ENCODE results near the gene DDX10. TPM values are rescaled to one million over a fixed set of nuclear protein-coding genes. Genes with fewer than 3 reads are reported as not detected.

Gene DDX10
- total RNA-seq, 4 donors from 2014 or later: 17.0 to 39.0 (median 34.3) TPM

GRCh38 chr11:108751444-108751843 is 86.6 kb downstream of the DDX10 start:
- H3K27me3 ChIP-seq: no peaks in the 10 kb centered on the region
- H3K4me3 ChIP-seq (replicated peaks in 1 of 3): no peak overlapping the region
- intact Hi-C loops (cut with DNase I): no loop called here
- no peak for DNase-seq
- H3K9me3 ChIP-seq: no peaks in the 10 kb centered on the region
- H3K36me3 ChIP-seq: no peaks in the 10 kb centered on the region
- H3K27ac ChIP-seq: no peak overlapping the region
- no peaks in the 10 kb centered on the region for H3K4me1 ChIP-seq
- 81 to 93% methylated on average over 4 of the region's 4 CpGs for WGBS, 2 donors
- no peak for TF ChIP-seq POLR2A (IDR thresholded peaks at IDR 0.05)
- no peak for TF ChIP-seq CTCF (IDR thresholded peaks at IDR 0.05)

DNA sequence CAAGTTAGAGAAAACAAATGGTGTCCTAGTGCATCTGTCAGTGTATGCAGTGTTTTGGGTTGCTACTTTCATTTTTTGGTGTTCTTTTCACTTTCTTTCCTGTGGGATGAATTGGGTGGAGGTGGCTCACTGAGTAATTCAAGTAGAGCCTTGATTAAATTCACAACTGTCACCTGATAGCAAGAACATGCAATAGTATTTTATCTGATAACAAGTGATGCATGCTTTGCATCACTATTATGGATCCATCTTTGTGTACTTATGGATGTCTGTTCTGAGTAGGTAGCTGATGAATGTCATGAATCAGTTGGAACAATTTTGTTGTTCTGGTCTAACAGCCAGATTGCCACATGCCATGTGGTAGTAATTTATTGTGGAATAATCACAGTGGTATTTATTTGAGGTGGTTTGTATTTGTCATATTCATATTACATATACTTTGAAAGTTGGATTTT is 87.5 kb downstream of the DDX10 start:
- no peak for TF ChIP-seq POLR2A (IDR thresholded peaks at IDR 0.05)
- no peak for TF ChIP-seq CTCF (IDR thresholded peaks at IDR 0.05)
- intact Hi-C loops (cut with DNase I): no loop called here
- H3K27me3 ChIP-seq: no peaks in the 10 kb centered on the region
- H3K4me1 ChIP-seq: no peaks in the 10 kb centered on the region
- no peak for DNase-seq
- H3K36me3 ChIP-seq: no peaks in the 10 kb centered on the region
- H3K9me3 ChIP-seq: no peaks in the 10 kb centered on the region
- no peak overlapping the region for H3K27ac ChIP-seq
- no peak overlapping the region for H3K4me3 ChIP-seq (replicated peaks in 1 of 3)

DNA sequence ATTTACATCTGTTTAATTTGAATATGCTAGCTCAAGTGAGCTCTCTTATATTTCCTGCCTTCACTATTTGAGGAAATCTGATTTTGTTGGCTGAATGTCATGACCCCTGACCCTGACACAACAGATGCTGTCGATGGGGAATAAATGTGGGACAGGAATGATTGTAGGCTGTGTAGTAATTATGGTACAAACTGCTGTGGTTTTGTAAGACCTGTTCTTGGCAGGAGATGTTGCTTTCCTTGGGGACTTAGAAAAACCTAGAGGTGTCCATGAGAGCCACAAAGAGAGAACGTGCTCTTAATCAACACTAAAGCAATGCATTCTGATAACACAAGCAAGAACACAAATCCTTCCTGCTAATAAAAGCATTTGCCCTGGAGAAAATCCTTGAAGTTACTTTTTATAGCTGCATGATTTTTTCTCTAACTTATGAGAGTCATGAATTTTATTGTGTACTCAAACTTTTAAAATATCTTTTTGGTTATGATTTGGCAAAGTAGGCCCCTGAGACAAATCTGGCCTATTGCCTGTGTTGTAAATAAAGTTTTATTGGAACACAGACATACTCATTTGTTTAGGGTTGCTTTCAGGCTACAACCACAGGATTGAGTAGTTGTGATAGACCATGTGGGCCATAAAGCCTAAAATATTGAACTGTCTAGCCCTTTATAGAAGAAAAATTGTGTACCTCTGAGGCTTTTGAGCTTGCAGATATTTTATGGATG is 90.2 kb downstream of the DDX10 start:
- intact Hi-C loops (cut with DNase I): no loop called here
- TF ChIP-seq POLR2A (IDR thresholded peaks at IDR 0.05): no peak
- TF ChIP-seq CTCF (IDR thresholded peaks at IDR 0.05): no peak
- 61 to 69% methylated on average over 2 of the region's 2 CpGs for WGBS, 2 donors

DNA sequence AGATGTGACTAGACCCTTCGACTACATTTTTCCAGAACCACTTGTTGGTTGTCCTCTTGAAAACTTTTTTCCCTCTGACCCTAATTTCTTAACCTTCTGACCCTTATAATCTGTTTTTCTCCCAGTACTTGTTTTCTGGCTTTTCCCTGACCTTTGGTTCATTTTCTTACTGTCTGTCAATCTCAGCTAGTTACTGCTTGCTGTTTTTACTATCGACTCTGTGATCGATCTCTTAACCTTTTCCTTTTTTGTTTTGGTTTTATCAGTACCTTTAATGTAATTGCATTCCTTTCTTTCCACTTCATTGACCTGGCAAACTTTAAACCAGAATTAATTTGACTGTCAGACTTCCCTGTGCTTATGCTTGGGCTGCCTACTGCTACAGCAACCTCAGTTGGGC is 92.8 kb downstream of the DDX10 start:
- TF ChIP-seq CTCF (IDR thresholded peaks at IDR 0.05) (no peak), POLR2A (IDR thresholded peaks at IDR 0.05) (no peak)
- 41 to 70% methylated on average over 3 of the region's 3 CpGs for WGBS, 2 donors
- H3K9me3 ChIP-seq: no peaks in the 10 kb centered on the region

More for the DNA sequence above, 90.2 kb downstream of the DDX10 start:
- peak in 1 of 2 donors; percentile 3 for DNase-seq
- Histone ChIP-seq H3K9me3 (no peaks in the 10 kb centered on the region), H3K27ac (no peak overlapping the region), H3K36me3 (no peaks in the 10 kb centered on the region), H3K27me3 (no peaks in the 10 kb centered on the region), H3K4me3 (replicated peaks in 1 of 3) (no peak overlapping the region), H3K4me1 (no peaks in the 10 kb centered on the region)

GRCh38 chr11:108758458-108758857 is 93.6 kb downstream of the DDX10 start:
- Histone ChIP-seq H3K9me3 (no peaks in the 10 kb centered on the region), H3K36me3 (no peaks in the 10 kb centered on the region), H3K27ac (no peak overlapping the region), H3K4me1 (no peaks in the 10 kb centered on the region), H3K27me3 (no peaks in the 10 kb centered on the region), H3K4me3 (replicated peaks in 1 of 3) (no peak overlapping the region)
- TF ChIP-seq POLR2A (IDR thresholded peaks at IDR 0.05) (no peak), CTCF (IDR thresholded peaks at IDR 0.05) (no peak)
- DNase-seq: no peak
- intact Hi-C loops (cut with DNase I): no loop called here
- 56 to 74% methylated on average over 2 of the region's 2 CpGs for WGBS, 2 donors

More for the DNA sequence above, 92.8 kb downstream of the DDX10 start:
- DNase-seq: no peak
- no peaks in the 10 kb centered on the region for H3K4me1 ChIP-seq
- no peak overlapping the region for H3K27ac ChIP-seq
- intact Hi-C loops (cut with DNase I): no loop called here
- H3K27me3 ChIP-seq: no peaks in the 10 kb centered on the region
- H3K36me3 ChIP-seq: no peaks in the 10 kb centered on the region
- no peak overlapping the region for H3K4me3 ChIP-seq (replicated peaks in 1 of 3)
